ENCODE results near the gene NEO1.
"Not testable (repeated sequence)": the region's sequence is repeated elsewhere in the genome, so short reads cannot be mapped to it uniquely, and the experiment has no call there.

The NEO1 gene

DNA sequence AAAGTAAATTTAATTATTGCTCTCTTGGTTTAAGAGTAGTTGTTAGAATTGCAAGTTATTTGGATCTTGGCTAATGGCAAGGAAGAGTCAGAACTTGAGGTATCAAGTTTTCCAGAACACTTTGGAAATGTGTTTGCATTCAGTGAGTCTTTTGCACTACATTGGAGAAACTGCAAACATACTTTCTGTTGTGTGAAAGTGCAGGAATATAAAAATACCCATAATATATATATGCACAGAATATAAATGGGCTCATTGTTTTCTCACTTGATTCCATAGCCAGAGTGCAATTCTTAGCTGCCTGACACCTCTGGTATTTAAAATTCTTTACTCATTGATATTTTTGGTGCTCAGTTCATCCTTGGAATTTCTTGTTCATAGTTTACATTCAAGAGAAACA, 223.6 kb downstream of the NEO1 start:
- no peak for DNase-seq

- no peak for DNase-seq
These were observed 230.5 kb downstream of the NEO1 start for GRCh38 chr15:73282567-73283365.

- no peak for DNase-seq
These were observed 231.2 kb downstream of the NEO1 start for GRCh38 chr15:73283366-73283962.

GRCh38 chr15:73284090-73284716, 231.9 kb downstream of the NEO1 start:
- DNase-seq, result peak; percentile 29

DNA sequence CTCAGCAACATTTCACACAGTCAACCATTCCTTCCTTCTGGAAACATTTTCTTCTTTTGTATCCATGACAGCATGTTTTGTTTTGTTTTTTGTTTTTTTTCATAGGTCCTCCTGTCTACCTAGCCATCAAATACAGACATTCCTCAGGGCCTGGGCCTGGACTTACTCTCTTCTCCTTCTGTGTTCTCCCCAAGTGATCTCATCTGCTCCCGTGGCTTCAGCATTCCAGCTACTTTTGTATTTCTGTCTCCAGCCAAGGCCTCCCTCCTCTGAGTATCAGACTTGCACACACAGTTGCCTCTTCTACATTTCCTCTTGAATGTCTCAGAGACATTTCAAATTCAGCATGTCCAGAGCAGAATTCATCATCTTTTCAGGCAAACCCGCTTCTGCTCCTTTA, 234.0 kb downstream of the NEO1 start:
- peak; percentile 17 for DNase-seq

DNA sequence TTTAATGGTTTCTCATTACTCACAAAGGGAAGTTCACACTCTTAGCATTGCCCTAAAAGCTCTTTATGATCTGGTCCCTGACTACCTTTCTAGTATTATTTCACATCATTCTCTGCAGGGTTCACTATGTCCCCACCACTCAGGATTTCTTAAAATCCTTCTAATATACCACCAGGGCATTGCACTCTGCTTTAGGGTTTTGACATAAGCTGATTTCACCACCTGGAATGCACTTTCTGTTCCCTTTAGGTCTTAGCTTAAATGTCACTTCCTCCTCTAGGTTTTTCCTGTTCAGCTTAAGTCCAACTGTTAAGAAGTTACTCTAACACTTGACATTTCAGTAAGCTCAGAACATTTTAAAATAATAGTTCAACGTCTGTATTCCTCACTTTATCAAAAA, 234.8 kb downstream of the NEO1 start:
- no peak for DNase-seq

DNA sequence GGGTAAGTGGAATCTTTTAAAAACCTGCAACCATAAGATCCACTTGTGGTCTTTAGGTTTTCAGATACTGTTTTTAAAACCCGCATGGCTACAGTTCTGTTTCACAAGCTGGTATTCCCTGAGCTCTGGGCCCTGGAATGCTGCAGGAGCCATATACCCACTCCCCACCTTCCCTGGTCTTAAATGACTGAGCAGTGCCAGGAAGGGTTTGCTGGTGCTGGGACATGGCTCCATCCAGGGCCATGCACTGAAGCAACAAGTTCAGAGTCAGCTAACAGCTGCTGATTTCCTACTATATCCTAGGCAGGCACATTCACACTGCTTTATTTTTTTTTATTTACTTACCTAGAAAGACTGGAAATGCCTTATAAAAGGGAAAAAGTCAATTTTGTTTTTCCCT, 239.2 kb downstream of the NEO1 start:
- no peak for DNase-seq

DNA sequence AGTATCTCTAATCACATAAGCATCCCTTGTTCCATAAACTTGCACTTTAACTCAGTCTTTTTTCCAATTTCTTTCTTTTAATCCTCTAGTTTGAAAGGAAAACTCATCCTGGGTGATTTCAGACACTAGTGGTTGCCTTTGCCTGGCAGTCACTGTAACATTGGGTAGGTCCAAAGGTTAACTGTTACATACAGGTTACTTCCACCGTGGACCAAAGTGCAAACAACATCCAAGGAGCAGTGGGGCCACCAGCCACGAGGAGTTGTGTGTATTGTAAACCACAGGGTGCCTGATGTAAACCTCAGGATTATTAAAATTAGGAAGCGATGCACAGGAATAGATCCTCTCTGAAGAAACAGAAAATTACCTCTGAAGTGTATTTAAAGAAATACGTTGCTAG, 241.5 kb downstream of the NEO1 start:
- no peak for DNase-seq

GRCh38 chr15:73295630-73296286, 243.5 kb downstream of the NEO1 start:
- peak; percentile 11 for DNase-seq

DNA sequence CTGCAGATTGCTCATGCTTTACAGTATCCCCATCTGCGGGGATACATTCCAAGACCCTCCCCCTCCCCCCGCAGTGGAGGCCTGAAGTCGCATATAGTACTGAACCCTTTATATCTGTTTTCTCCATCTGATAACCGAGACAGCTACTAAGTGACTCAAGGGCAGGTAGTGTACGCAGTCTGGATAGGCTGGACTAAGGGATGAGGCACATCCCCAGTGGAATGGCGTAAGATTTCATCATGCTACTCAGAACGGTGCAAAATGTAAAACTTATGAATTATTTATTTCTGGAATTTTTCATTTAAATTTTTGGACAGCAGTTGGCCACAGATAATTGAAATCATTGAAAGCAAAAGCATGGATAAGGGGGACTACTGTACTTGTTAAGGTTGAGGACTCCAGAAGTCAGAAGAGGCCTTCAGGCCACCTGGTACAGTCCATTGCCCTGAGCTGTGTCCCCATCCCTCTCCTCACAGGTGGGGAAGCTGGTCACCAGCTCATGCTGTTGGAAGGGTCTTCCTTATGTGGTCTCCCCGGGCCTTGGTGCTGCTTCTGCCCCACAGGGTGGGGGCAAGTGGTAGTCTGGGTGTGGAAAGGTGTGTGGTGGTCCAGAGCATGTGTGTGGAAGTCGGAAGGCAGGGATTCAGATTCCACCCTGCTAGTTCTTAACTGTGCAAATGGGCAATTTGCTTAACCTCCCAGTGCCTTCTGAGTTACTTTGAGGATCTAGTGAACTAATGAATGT, 244.5 kb downstream of the NEO1 start:
- DNase-seq, result peak; percentile 15

DNA sequence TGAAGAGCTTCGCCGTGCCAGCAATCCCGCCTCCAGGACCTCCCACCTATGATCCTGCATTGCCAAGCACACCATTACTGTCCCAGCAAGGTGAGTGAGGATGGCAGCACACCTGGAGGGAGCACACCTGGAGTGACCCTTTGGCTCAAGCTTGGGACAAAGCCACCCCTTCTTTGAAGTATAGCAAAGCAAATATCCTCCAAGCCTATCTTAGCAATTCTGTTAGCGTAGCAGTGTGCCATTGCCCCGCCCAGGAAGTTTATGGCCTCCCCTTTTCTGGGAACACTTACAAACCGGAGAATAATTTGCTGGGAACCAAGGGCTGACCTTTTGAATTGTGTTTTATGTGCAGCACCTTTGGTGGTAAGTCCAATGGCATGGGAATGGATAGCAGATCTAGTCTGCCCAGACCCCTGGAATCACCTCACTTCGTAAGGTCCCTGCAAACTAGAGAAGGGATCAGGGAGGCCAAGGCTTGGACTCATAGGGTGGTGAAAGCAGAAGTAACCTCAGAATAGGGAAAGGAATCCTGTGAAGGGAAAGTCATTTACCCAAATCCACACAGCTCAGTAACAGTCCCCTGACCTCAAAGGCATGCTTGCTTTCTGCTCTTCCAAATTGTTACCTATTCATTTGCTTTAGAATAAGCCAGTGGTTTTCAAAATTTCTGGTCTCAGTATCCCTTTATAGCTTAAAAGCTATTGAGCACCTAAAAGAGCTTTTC, 246.4 kb downstream of the NEO1 start:
- DNase-seq, result no peak

- DNase-seq, result not testable (repeated sequence)
These were observed 248.0 kb downstream of the NEO1 start for GRCh38 chr15:73300286-73300685.

DNA sequence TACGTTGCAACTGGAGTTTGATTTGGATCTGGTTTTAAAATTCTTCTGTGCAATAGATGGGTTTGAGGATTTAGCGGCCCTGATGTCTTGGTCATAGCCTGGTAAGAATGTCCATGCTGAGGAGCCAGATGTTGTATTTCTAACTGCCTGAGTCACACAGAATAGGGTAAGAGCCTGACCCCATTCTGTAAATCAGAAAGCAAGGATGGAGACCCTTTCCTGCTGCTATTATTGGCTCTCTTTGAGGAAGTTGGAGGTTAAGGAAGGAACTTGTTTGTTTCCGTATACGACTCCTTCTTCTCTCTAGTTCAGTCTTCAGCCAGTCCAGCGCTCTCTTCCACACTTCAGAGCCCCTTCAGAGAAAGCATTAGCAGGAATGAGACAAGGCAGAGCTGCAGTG, 251.4 kb downstream of the NEO1 start:
- DNase-seq, result no peak

- DNase-seq, result peak; percentile 65
These were observed 253.3 kb downstream of the NEO1 start for GRCh38 chr15:73305331-73306211.

GRCh38 chr15:73308305-73308704, 256.0 kb downstream of the NEO1 start:
- DNase-seq, result no peak

GRCh38 chr15:73313861-73314260, 261.6 kb downstream of the NEO1 start:
- DNase-seq, result peak; percentile 44

DNA sequence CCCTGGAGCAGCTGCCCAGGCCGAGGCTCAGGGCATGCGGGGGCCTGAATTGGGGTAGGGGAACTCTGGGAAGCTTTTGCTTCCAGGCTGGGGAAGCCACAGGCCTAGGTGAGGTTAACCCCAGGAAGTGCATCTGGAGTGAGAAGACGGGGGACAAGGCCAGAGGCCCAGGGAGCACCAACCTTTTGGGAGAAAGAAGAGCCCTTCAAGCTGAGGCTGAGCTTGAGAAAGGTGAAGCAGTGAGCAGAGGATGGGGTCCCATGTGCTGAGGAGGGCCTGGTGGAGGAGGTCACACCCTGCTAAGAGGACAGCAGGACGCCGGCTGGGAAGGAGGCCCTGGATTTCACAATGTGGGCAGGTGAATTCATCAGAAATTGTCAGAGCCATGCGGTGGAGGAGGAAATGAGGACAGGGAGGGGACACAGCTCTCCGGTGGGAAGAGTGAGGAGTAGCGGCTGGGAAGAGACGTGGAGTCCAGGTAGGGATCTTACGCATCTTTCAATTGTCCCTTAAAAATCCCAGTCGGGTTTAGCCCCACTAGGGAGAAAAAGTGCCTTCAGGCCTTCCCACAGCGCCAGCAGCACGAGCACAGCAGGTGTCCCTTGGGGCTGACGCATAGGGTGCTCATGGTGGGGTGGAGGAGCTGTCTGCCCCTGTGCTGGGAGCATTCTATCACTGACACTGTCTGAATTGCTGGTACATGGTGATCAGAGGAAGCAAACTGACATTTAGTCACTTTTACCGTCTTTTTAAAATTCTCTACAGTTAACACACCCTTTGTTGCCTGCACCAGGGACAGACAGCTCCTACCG, 265.6 kb downstream of the NEO1 start:
- DNase-seq, result no peak

DNA sequence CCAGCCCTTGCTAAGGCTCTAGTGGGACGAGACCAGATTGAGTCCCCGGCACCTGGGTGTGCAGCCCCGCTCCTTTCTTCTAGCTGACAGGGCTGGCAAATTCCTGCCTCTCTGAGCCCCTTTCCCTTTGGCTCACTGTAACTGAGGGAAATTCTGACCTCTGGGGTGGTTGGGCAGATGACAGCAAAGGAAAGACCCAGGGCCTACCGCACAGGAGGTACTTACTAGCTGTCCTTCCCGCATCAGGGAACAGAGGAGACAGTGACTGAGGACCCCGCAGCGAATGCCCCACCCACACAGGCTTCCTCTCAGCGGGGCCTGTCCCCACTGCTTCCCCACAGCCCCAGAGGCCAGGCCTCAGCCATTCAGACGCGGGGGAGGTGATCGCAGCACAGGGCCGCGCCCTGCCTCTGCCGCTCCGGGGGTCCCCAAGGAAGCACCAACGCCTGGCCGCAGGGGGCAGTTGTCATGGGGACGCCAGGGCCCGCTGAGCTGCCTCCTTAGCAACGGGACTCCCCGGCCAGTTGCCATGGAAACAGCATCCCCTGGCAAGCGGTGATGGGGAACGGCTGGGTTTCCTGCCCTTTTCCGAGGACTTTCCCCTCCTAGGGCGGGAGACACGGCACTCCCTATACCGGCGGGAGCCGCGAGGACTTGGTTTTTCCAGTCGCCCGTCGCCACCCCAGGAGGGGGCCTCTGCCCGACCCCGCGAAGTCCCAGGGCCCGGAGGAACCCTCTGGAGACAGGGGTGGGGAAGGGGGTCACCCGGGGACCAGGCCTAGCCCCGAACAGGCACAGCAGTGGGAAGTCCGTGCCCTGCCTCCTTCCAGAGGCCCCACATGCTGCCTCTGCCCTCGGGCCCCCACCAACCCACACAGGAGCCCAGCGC, 266.4 kb downstream of the NEO1 start:
- peak; percentile 22 for DNase-seq
